ENCODE measurements around the gene AIMP1. TPM values are rescaled to one million over a fixed set of nuclear protein-coding genes. Genes with fewer than 3 reads are reported as not detected.

The AIMP1 gene
- total and polyA plus RNA-seq, 10 of the 15 experiments (the other 5 are each of a cell fraction or from before 2014, with no cell fraction given), result 18.6 to 131 (median 56.5) TPM

GRCh38 chr4:106368678-106369077, 52.3 kb downstream of the AIMP1 start, which contains the start of gene GIMD1:
Gene GIMD1, minus strand, starts transcription at chr4:106368778. Its CDS starts 1,343 bp downstream, at chr4:106367435.
- SMC1A ChIA-PET (ENCODE audit: uncharacterized antibody, unreplicated experiment), result interaction anchor here (0.6 to 2.2 kb wide), 6 partner anchors 17 to 818 kb away, joined by 3 to 12 read pairs (median 4); no protein-coding TSS in a partner anchor
- Histone ChIP-seq H3K27ac (ENCODE audit: control insufficient read depth, insufficient read depth) (no peak within 1 kb of the TSS), H4K20me1 (ENCODE audit: control insufficient read depth, insufficient read depth) (no peaks in the 10 kb centered on the region), H3K4me1 (ENCODE audit: control insufficient read depth, insufficient read depth, low read length) (no peaks in the 10 kb centered on the region), H3K36me3 (ENCODE audit: control insufficient read depth in 2 of 2, insufficient read depth in 2 of 2, low read length in 1 of 2) (no peaks in the 10 kb centered on the region), H3K4me3 (no peak within 1 kb of the TSS), H3K9ac (ENCODE audit: control insufficient read depth, insufficient read depth, low read length) (no peak within 1 kb of the TSS), H3K9me3 (replicated peaks; ENCODE audit: control insufficient read depth, insufficient read depth, low read length) (no peaks in the 10 kb centered on the region), H3K27me3 (replicated peaks in 1 of 2; ENCODE audit: control insufficient read depth in 2 of 2, insufficient read depth in 2 of 2, low read length in 1 of 2) (no peaks in the 10 kb centered on the region), H3K79me2 (ENCODE audit: control insufficient read depth, insufficient read depth, low read length) (no peaks in the 10 kb centered on the region), H2AFZ (ENCODE audit: control insufficient read depth, low read depth, low read length) (no peak within 1 kb of the TSS; the same call in 1 of the 2 replicates), H3K4me2 (ENCODE audit: control insufficient read depth, insufficient read depth) (no peak within 1 kb of the TSS)
- in situ Hi-C loops (cut with MboI) (no loop called here), intact Hi-C loops (cut with micrococcal nuclease; ENCODE audit: unreplicated experiment) (loop anchor here (1.0 to 5.0 kb wide), 5 partner anchors 102 to 814 kb away; no protein-coding TSS in a partner anchor)
- ATAC-seq (no peak), FAIRE-seq (no peak), DNase-seq (ENCODE audit: low read depth, low spot score) (no peak)
- no TSS peak for BruUV-seq (replicated peaks)
- WGBS (ENCODE audit: insufficient coverage, insufficient replicate concordance, low lambda C conversion rate, missing lambda C conversion rate), result 72% methylated on average over 5 of the region's 5 CpGs
- CTCF ChIA-PET, result interaction anchor here (0.8 to 3.5 kb wide), 9 partner anchors 11 to 529 kb away, joined by 3 to 33 read pairs (median 4); no protein-coding TSS in a partner anchor
- TF ChIP-seq STAT3 (IDR thresholded peaks at IDR 0.05; ENCODE audit: low read depth, low read length) (no peak), NBN (IDR thresholded peaks at IDR 0.05) (no peak), ELK1 (IDR thresholded peaks at IDR 0.05; ENCODE audit: low read depth, low read length) (no peak), CHD2 (IDR thresholded peaks at IDR 0.05; ENCODE audit: borderline replicate concordance, low read depth, low read length) (no peak), NFXL1 (IDR thresholded peaks at IDR 0.05; ENCODE audit: borderline replicate concordance) (no peak), RB1 (IDR thresholded peaks at IDR 0.05; ENCODE audit: borderline replicate concordance) (no peak)
- POLR2A ChIA-PET, result no interaction called here
- RAD21 ChIA-PET (ENCODE audit: unreplicated experiment), result interaction anchor here (1.0 to 1.9 kb wide), 3 partner anchors 438 to 815 kb away, joined by 3 to 4 read pairs (median 3); no protein-coding TSS in a partner anchor
